ENCODE results near the gene SRF.
"Not testable (repeated sequence)": the region's sequence is repeated elsewhere in the genome, so short reads cannot be mapped to it uniquely, and the experiment has no call there.

SRF gene

DNA sequence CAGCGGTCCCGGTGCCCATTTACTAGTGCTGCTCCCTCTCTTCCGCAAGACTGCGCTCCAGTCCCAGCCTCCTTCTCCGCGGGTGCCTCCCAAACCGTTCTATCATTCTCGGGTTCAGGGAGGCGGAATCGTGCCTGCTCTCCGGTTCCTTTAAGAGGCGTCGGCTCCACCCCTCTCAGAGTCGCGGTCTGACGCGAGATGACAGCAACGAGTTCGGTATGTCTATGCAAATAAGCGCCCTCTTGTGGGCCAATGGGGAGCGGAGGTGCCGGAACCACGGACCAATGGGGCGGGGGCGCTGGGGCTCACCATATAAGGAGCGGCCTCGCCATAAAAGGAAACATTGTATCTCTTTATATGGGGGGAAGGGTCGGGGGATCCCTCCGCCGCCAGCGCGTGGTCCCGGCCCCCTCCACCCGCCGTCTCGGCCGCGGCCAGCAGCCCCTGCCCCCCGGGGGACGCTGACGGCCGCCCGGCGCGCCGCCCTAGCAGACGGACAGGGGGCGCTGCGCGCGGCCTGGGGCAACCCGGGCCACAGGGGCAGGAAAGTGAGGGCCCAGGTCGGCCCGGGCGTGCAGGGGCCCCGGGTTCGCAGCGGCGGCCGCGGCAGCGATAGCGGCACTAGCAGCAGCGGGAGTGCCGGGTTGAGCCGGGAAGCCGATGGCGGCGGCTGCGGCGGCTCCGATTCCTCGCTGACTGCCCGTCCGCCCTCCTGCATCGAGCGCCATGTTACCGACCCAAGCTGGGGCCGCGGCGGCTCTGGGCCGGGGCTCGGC, at the start of gene SRF:
Gene SRF, plus strand, starts transcription at position 339 of the 776 bp plus-strand sequence. Its CDS starts 388 bp downstream, at position 727.
- DNase-seq: peak; percentile 97

DNA sequence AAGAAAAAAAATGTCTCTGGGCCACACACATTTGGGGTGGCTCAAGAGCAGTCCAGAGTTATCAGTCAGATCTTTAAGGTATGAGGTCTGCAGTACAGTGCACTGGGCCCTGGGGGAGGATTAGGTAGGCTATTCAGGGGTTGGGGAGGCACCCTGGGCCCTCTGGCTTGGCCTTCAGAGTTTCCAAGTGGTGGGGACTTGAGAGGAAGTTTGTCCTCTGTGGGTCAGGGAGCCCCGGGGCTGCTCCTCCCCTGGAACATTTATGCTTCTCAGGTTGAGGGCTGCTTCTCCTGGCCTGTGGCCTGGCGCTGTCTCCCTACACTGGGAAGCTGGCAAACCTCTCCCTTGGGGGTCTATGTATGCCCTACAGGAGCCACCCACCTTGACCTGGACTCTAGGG, 48.9 kb upstream of the SRF start:
- DNase-seq: no peak

DNA sequence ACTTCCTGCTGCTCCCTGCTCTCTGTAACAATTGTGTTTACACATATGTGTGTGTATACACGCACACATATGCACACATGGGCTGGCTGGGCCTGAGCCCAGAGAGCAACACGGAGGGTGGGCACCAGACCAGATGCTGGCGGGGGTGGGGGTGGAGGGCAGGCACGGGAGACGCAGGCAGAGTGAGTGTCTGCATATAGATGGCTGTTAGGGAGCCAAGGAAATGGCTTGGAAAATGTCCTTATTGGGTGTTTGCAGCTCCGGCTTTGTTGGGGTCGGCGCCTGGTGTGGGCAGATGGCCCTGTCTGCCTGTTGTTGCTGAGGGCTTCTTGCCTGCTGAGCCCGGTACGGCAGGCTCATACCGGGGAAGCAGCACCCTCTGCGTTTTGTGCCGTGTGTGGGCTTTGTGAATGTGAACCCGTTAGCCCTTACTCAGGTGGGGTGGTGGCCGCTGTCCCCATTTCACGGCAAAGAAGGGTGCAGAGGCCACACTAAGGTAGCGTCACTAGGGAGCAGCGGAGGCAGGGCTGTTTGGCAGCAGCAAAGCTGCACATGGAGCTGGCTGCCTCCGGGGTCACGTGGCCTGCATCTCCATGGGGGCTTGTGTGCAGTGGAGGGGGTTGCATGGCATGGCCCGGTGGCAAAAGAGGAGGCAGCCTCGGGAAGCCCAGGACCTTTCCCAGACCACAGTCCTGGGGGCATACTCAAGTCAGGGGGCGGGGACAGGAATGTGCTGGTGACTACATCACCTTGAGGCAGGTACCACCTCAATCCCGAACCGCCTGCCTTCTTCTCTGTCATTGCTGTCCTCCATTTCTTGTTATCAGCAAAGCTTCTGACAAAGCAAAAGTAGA, 47.4 kb upstream of the SRF start:
- DNase-seq: no peak

DNA sequence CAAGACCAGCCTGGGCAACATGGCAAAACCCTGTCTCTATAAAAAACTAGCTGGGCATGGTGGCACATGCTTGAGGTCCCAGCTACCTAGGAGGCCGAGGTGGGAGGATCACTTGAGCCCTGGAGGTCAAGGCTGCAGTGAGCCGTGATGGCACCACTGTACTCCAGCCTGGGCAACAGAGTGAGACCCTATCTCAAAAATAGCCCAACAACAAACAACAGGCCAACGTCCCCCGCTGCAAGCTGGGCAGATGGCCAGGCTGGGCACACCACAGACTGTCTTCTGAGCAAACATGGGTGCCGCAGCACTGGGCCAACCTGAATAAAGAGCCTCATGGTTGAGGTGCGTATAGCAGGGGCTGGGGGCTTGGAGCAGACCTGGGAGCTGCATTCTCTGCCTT, 46.6 kb upstream of the SRF start:
- no peak for DNase-seq

DNA sequence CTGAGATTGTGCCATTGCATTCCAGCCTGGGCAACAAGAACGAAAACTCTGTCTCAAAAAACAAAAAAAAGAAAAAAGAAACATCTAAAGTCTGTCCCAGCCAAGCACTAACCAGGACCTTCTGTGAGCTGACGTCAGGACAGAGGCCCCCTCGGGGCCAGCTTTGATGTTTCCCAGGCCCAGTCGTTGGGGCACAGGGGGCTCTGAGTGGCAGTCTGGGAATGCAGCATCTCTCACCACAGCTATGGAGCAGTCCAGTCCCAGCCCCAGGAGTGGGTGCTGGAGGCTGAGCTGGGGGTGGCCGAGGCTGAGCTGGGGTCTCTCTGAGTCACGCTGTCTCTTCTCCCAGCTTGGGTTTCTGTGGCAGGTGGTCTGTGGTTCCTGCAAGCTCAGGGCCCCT, 46.0 kb upstream of the SRF start:
- DNase-seq: no peak

DNA sequence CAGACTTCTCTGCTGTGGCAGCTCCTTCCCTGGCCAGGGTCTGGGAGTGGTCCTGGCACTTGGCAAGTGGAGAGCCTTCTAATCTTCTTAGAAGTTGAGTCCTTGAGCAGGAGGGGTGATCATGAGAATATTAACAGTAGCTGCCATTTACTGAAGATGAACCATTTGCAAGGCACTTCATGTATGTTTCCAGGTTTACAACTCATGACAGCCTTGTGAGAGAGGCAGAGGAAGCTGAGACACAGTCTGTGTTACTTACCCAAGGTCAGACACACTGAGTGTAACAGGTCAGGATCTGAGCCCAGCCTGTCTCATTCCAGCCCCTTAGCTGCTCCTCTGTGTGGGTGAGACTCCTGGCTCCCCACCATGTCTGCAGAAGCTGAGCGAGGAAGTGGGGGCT, 45.5 kb upstream of the SRF start:
- no peak for DNase-seq

DNA sequence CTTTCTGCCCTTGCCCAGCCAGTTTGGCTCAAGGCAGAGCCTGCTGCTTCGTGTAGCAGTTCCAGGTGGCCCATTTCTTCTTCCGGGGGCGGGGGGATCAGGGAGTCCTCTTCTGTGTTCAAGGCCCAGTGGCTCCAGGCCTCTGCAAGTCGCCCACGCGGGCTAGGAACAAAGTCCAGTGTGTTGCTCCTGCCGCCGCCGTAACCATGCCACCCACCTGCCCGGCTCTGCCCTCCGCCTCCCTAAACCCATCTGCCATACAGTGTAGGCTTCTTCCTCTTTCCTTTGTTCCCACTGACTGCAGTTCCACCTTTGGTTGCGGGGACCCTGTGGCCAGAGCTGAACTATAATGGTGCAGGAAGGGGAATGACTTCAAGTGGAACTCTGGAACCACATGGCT, 43.9 kb upstream of the SRF start:
- DNase-seq: no peak

DNA sequence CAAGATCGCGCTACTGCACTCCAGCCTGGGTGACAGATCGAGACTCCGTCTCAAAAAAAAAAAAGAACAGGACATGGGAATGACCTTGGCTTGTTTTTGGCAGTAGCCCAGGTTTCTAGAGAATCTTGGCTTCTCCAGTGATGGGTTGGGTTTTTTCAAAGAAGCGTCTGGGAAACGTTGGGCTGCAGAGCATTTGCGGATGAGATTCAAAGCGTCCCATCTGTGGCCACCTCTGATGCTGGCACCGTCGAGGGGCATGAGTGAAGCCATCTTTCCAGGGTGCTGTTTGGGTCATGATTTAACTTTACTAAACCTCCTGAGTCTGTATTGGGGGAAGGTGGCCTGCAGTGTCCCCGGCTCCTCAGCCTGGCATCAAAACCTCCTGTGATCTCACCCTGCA, 43.2 kb upstream of the SRF start:
- no peak for DNase-seq

DNA sequence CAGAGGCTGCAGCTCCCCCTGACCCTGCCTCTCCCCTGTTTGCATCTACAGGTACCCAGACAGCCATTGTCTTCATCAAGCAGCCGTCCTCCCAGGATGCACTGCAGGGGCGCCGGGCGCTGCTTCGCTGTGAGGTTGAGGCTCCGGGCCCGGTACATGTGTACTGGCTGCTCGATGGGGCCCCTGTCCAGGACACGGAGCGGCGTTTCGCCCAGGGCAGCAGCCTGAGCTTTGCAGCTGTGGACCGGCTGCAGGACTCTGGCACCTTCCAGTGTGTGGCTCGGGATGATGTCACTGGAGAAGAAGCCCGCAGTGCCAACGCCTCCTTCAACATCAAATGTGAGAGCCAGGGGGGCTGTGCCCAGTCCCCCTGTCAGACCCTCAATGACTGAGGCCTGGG, 42.1 kb upstream of the SRF start:
- DNase-seq: no peak

DNA sequence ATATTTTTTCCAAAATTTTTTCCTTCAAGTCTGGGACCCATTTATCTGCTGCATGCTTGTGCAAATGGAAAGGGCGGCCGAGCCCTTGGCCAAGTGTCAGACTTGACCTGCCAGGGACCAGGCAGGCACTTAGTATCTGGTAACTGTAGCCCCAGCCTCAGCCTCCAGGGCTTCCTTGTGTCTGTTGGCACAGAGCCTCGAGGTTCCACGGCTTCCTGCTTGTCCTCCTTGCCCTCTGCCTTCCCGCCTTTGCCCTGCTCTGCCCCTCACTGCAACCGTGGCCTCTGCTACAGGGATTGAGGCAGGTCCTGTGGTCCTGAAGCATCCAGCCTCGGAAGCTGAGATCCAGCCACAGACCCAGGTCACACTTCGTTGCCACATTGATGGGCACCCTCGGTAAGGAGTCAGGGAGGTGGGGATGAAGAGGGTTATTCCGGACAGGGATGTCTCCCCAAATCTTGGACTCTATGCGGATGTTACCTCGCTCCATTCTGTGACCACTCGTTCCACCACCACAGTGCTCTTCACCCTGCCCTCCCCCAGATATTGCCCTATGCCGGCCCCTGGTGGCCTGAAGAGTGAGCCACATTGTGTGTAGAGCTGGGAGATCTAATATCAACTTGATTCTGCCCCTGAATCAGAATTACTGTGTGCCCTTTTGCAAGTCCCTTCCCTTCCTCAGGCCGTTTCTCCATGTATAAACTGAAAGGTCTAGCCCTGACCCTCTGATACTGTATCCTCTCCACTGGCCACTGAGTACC, 41.5 kb upstream of the SRF start:
- no peak for DNase-seq

DNA sequence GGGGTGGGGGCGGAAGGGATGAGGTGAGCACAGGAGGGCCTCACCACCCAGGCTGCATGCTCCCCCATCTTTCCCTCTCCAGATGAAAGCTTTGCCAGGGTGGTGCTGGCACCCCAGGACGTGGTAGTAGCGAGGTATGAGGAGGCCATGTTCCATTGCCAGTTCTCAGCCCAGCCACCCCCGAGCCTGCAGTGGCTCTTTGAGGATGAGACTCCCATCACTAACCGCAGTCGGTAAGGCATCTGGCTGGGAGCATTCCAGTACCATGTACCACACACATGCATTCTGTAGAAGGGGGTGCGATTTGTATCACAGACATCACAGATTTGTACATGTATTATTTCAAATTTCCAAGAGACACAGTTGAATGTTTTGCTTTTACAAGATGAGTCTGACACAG, 40.6 kb upstream of the SRF start:
- DNase-seq: no peak

DNA sequence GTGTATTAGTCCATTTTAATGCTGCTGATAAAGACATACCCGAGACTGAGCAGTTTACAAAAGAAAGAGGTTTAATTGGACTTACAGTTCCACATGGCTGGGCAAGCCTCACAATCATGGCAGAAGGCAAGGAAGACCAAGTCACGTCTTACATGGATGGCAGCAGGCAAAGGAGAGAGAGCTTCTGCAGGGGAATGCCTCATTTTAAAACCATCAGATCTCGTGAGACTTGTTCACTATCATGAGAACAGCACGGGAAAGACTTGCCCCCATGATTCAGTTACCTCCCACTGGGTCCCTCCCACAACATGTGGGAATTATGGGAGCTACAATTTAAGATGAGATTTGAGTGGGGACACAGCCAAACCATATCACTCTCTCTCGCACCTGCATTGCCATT, 39.7 kb upstream of the SRF start:
- not testable (repeated sequence) for DNase-seq

DNA sequence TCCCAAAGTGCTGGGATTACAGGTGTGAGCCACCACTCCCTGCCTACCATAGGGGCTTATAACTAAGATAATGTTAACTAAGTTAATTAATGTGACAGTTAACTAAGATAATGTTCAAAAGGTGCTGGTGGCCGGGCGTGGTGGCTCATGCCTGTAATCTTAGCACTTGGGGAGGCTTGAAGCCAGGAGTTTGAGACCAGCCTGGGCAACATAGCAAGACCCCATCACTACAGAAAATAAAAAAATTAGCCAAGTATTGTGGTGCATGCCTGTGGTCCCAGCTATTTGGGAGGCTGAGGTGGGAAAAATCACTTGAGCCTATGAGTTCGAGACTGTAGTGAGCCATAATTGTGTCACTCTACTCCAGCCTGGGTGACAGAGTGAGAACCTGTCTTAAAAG, 32.8 kb upstream of the SRF start:
- no peak for DNase-seq

DNA sequence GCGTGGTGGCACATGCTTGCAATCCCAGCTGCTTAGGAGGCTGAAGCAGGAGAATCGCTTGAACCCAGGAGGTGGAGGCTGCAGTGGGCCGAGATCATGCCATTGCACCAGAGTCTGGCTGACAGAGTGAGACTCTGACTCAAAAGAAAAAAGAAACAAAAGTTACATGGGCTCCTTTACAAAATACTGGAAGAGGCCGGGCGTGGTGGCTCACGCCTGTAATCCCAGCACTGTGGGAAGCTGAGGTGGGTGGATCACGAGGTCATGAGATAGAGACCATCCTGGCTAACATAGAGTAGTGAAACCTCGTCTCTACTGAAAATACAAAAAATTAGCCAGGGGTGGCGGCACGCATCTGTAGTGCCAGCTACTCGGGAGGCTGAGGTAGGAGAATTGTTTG, 31.1 kb upstream of the SRF start:
- DNase-seq: not testable (repeated sequence)

DNA sequence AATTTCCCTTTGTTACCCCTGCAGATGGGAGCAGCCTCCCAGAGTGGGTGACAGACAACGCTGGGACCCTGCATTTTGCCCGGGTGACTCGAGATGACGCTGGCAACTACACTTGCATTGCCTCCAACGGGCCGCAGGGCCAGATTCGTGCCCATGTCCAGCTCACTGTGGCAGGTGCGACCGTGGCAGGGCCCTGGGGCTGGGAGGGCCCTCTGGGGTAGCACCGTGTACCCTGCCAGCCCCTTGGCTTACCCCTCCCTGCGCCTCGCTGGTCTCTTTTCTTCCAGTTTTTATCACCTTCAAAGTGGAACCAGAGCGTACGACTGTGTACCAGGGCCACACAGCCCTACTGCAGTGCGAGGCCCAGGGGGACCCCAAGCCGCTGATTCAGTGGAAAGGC, 29.4 kb upstream of the SRF start:
- DNase-seq: no peak

DNA sequence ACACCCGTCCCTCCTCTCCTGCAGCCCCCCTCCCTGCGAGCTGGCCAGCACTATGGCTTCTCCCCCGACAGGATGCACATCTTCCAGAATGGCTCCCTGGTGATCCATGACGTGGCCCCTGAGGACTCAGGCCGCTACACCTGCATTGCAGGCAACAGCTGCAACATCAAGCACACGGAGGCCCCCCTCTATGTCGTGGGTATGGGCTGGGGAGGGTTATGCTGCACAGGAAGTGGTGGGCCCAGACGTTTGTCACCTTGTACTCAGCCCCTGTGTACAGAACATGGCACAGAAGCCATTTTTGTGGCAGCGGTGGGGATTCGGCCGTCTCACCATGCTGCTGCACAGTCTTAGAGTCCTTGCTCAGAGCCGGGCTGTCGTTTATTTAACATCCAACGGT, 29.0 kb upstream of the SRF start:
- no peak for DNase-seq

DNA sequence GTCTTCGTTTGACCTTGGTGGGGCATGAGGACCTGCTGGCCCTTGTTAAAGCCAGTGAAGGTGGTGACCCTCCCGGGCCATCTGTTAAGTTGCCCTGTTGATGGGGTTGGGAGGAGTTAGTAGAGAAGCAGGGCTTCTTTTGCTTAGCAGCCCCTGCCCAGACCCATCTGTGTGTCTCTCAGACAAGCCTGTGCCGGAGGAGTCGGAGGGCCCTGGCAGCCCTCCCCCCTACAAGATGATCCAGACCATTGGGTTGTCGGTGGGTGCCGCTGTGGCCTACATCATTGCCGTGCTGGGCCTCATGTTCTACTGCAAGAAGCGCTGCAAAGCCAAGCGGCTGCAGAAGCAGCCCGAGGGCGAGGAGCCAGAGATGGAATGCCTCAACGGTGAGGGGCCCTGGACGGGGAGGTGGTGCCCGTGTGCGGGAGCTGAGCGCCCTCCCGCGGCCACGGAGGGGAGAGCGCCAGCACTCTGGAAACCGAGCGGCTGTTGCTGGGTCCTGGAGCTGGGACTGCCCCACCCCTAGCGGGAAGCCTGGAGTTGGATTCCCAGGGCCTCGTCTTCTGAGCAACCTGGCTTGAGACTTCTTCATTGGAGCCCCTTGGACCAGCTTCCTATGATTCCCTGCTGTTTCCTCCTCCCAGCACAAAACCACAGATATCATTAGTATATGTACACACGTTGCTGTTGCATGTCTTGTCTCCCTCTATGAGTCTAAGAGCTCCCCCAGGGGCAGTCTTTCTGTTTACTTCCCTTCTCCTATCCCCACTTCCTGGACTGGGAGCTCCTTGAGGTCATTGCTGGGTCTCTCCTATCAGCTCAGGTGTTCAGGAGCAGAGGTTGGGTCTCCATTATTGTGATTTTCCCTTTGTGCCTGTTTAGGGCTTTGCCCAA, 27.6 kb upstream of the SRF start:
- DNase-seq: peak; percentile 60

DNA sequence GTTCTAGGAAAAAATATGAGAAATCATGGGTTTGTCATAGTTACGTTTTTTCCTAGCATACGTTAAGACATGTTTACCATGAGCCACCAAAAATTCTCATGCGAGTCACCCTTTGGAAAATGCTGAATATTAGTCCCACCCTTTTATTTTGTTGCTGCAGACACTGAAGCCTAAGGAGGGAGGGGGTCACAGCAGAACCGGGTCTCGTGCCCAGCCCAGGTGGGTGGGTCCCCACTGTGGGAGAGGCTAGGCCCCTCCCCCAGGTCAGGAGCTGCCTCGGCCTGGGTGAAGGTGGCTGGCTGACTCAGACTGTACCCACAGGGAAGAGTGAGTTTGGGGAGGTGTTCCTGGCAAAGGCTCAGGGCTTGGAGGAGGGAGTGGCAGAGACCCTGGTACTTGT, 26.2 kb upstream of the SRF start:
- DNase-seq: no peak

DNA sequence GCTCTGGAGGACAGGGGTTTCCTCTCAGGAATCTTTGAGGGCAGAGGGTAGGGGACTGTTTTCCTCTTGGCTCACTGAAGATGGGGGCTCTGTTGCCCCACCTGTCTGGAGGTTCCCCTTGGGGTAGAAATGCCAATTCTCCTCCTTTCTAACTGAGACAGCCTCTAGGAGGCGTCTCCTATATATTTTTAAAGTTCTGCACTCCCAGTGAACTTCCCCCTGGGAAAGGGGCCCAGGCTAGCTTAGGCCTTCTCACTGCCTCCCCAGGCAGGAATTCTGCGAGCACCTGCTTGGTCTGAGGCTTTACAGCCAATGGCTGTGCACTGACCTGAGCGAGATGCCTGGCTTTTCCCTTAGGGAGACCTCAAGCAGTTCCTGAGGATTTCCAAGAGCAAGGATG, 24.8 kb upstream of the SRF start:
- no peak for DNase-seq

DNA sequence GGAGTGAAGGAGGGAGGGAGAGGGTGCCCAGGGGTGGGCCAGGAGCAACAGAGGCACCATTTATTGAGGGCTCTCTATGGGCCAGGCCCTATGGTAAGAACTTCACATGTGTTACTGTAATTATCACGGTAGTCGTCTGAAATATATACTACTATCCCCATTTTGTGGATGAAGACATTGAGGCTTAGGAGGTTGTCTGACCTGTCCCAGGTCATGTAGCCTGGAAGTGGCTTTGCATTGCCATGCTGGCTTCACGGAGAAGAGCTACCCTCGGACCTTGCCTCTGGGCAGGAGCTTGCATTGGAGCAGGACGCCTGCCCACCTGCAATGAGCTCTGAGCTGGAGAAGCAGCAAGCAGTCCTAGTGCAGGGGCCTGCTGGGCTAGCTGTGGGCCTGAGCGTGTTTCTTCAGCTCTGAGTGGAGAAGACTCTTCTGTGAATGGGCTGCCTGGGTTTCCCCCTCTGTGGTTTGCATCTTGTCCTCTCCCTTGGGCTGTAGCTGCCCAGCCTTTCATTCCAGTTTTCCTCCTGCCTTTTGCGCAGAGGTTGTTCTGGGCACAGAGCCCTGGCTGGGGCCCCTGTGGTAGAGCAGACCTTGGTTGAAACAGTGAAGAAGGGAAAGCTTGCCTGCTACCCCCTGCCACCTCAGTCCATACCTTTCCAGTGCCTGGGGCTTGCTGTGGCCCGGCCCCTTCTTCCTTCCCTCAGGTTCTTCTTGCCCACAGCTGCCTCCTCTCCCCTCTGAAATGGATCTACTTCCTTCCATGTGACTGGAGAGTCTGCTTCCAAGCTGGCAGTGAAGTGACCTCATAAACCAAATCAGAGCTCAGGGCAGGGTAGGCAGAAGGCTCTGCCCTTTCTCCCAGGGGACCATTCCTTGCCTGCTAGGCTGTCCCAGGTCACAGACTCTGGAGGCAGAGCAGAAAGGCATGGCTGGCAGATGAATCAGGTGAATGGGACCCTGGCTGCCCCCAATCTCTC, 24.1 kb upstream of the SRF start:
- DNase-seq: no peak
